ENCODE data around the gene BYSL. TPM values are rescaled to one million over a fixed set of nuclear protein-coding genes. Genes with fewer than 3 reads are reported as not detected.

The BYSL gene
- total RNA-seq, 1 experiment from 2014 or later: 46.5 TPM

DNA sequence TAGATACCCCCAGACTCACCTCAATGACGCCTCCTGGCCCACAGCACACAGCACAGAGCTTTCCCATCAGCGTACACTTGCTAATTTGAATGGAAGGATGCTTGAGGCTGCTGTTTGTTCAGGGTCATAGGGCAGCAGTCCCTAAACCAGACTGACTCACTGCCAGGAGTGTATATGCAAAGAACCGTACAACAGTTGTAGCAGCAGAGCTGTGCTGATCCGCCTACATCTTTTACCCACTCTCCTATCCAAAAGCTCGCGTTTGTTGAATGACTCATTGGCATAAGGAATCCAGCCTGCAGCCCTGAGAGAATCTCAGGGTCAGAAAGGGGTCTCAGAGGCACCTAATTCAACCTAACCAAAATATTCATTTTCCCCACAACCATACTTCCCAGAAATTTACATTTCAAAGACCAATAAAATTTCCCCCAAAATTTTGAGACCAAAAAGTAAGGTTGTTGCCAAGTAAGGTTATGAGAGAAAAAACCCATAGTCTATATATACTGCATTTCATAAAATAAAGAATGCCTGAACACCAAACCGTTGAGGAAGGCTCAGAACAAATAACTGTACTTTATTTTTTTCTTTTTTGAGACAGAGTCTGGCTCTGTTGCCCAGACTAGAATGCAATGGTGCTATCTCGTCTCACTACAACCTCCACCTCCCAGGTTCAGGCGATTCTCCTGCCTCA, 55.6 kb downstream of the BYSL start:
- Histone ChIP-seq H3F3A (ENCODE audit: low read length, unreplicated experiment) (no peaks in the 10 kb centered on the region), H3K9ac (ENCODE audit: low read length) (no peak overlapping the region), H3K9me2 (replicated peaks; ENCODE audit: low read length) (no peaks in the 10 kb centered on the region), H3K9me3 (ENCODE audit: low read length) (no peaks in the 10 kb centered on the region), H3K4me3 (ENCODE audit: low read length) (no peak overlapping the region), H2AFZ (ENCODE audit: low read length) (no peak overlapping the region), H3K36me3 (ENCODE audit: low read depth, low read length) (no peaks in the 10 kb centered on the region), H4K20me1 (ENCODE audit: low read length) (no peaks in the 10 kb centered on the region), H3K27ac (ENCODE audit: low read length) (no peak overlapping the region), H3K27me3 (ENCODE audit: low read length) (no peaks in the 10 kb centered on the region), H3K79me2 (ENCODE audit: low read length) (no peaks in the 10 kb centered on the region), H3K4me2 (ENCODE audit: low read length) (no peak overlapping the region), H3K4me1 (ENCODE audit: insufficient read depth, low read length) (peaks cover 11% of the 10 kb centered on the region)
- intact Hi-C loops (cut with micrococcal nuclease): no loop called here
- ChIA-PET POLR2A (ENCODE audit: unreplicated experiment) (interaction anchor here (0.5 kb wide), 1 partner anchor 109 kb away, joined by 5 read pairs; no protein-coding TSS in a partner anchor), CTCF (no interaction called here)
- ATAC-seq (peak; percentile 86), DNase-seq (peak; percentile 84)
- TF ChIP-seq EZH2 (IDR thresholded peaks at IDR 0.05; ENCODE audit: low read length, unreplicated experiment) (no peak), EZH2phosphoT487 (IDR thresholded peaks at IDR 0.05; ENCODE audit: borderline replicate concordance, low read length) (no peak), CTCF (conservative IDR thresholded peaks at IDR 0.05; ENCODE audit: low read depth, low read length) (no peak)
- no TSS peak for BruUV-seq (replicated peaks)

Other genes with a start within 250 kb of the BYSL start
- gene TFEB, start 185.9 kb upstream of the BYSL start, total RNA-seq (2014; rRNA removed): 4.2 and 5.5 TPM in 2 replicates
- gene PGC, start 174.1 kb upstream of the BYSL start, total RNA-seq (2014; rRNA removed): not detected in 2 replicates
- gene FRS3, start 141.6 kb upstream of the BYSL start, total RNA-seq (2014; rRNA removed): 3.9 and 4.3 TPM in 2 replicates
- 0.26 and 1.7 TPM in 2 replicates for gene PRICKLE4, start 140.7 kb upstream of the BYSL start, total RNA-seq (2014; rRNA removed)
- gene TOMM6, start 133.8 kb upstream of the BYSL start, total RNA-seq (2014; rRNA removed): 142 and 162 TPM in 2 replicates
- 2.3 and 5.7 TPM in 2 replicates for gene USP49, start 26.1 kb upstream of the BYSL start, total RNA-seq (2014; rRNA removed)
- 27.5 and 28.5 TPM in 2 replicates for gene MED20, start 360 bp upstream of the BYSL start, total RNA-seq (2014; rRNA removed)
- 44.7 and 49.9 TPM in 2 replicates for gene CCND3, start 20.3 kb downstream of the BYSL start, total RNA-seq (2014; rRNA removed)
- 18.3 and 20.7 TPM in 2 replicates for gene TAF8, start 129.0 kb downstream of the BYSL start, total RNA-seq (2014; rRNA removed)
- gene C6orf132, start 221.1 kb downstream of the BYSL start, total RNA-seq (2014; rRNA removed): 66.0 and 86.3 TPM in 2 replicates

Data from PC-3 (cell line).